HL-60/S4 treated with phorbol 12-myristate 13-acetate at 8.2 ng/mL for 4 days and 3 days (cell line): Measurements from ENCODE around the gene HOXA13.

Experiments used
- in situ Hi-C: fragments of 300-500 bp; cut with MboI; formaldehyde crosslinking; loops from 2 replicates; pipeline ENCODE4 v1.15.0; 2022; ENCODE audit warnings: low sequenced_read_pairs

Gene HOXA13

GRCh38 chr7:27151341-27151930 lies 48.5 kb downstream of the HOXA13 start:
- in situ Hi-C loops = no loop called here

GRCh38 chr7:27150568-27151340 lies 49.1 kb downstream of the HOXA13 start:
- in situ Hi-C loops = no loop called here

GRCh38 chr7:27149842-27150567 lies 49.9 kb downstream of the HOXA13 start:
- in situ Hi-C loops = loop anchor here (10.0 kb wide), 1 partner anchor 295 kb away; no protein-coding TSS in a partner anchor

- in situ Hi-C loops = loop anchor here (10.0 kb wide), 1 partner anchor 294 kb away; no protein-coding TSS in a partner anchor
Observed at GRCh38 chr7:27148756-27149641, 50.9 kb downstream of the HOXA13 start.

- in situ Hi-C loops = loop anchor here (10.0 kb wide), 1 partner anchor 293 kb away; no protein-coding TSS in a partner anchor
Observed at GRCh38 chr7:27148031-27148755, 51.7 kb downstream of the HOXA13 start.

- in situ Hi-C loops = loop anchor here (10.0 kb wide), 1 partner anchor 293 kb away; no protein-coding TSS in a partner anchor
Observed at GRCh38 chr7:27147199-27148030, 52.5 kb downstream of the HOXA13 start, which contains the start of gene HOXA6. Gene HOXA6 (minus strand): TSS chr7:27147774. CDS start chr7:27147749, 25 bp downstream.

GRCh38 chr7:27146491-27147198 lies 53.2 kb downstream of the HOXA13 start:
- in situ Hi-C loops = loop anchor here (10.0 kb wide), 1 partner anchor 292 kb away; no protein-coding TSS in a partner anchor

GRCh38 chr7:27145914-27146412 lies 53.9 kb downstream of the HOXA13 start:
- in situ Hi-C loops = loop anchor here (10.0 kb wide), 1 partner anchor 291 kb away; no protein-coding TSS in a partner anchor

GRCh38 chr7:27145165-27145913 lies 54.6 kb downstream of the HOXA13 start:
- in situ Hi-C loops = loop anchor here (10.0 kb wide), 1 partner anchor 291 kb away; no protein-coding TSS in a partner anchor

- in situ Hi-C loops = loop anchor here (10.0 kb wide), 1 partner anchor 290 kb away; no protein-coding TSS in a partner anchor
Observed at GRCh38 chr7:27144781-27145164, 55.1 kb downstream of the HOXA13 start.
